ENCODE data around the gene CPN1. TPM values are rescaled to one million over a fixed set of nuclear protein-coding genes. Genes with fewer than 3 reads are reported as not detected.
"Not testable (repeated sequence)": the region's sequence is repeated elsewhere in the genome, so short reads cannot be mapped to it uniquely, and the experiment has no call there.

Gene CPN1
- total RNA-seq, 2 donors from 2014 or later: not detected

DNA sequence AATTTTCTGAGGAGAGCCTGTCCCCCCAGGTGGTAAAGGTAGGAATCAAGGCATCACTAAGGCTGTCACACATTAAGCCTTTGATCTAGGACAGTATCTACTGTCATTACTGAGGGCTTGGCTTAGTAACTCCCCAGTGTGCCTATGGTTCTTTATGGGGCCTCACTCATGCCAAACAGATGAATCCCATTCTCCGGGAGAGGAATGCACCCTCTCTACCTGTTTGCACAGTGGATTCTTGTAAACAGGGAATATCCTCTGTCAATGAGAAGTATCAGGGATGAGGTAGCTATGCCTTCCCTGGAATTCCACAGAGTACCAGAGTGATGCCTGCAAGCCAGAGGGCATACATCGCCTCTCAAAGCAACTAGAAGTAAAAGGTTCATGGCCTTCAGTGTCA is 3.9 kb upstream of the CPN1 start:
- intact Hi-C loops (cut with DNase I): no loop called here
- DNase-seq (no peak), ATAC-seq (no peak)

DNA sequence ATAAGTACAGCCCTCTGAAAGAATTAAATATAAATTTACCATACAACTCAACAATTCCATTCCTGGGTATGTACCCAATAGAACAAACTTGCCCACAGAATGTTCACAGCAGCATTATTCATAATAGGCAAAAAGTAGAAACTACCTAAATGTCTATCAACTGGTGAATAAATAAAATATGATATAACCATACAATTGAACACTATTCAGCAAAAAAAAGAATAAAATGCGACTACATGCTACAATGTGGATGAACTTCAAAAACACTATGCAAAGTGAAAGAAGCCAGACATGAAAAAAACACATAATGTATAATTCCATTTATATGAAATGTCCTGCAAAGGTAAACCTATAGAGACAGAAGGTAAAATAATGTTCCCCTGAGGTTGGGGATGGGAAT is 2.0 kb upstream of the CPN1 start:
- intact Hi-C loops (cut with DNase I): no loop called here
- no peak for DNase-seq
- no peak for ATAC-seq

DNA sequence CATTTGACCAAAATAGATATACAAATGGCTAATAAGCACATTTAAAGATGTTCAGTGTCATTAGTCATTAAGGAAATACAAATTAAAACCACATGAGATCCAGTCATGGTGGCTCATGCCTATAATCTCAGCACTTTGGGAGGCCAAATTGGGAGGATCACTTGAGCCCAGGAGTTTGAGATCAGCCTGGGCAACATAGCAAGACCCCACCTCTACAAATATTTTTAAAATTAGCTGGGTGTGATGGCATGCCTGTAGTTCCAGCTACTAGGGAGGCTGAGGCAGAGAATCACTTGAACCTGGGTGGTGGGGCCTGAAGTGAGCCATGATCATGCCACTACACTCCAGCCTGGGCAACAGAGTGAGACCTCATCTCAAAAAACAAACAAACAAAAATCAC is 607 bp upstream of the CPN1 start:
- intact Hi-C loops (cut with DNase I); ATAC-seq; DNase-seq: not testable (repeated sequence)

DNA sequence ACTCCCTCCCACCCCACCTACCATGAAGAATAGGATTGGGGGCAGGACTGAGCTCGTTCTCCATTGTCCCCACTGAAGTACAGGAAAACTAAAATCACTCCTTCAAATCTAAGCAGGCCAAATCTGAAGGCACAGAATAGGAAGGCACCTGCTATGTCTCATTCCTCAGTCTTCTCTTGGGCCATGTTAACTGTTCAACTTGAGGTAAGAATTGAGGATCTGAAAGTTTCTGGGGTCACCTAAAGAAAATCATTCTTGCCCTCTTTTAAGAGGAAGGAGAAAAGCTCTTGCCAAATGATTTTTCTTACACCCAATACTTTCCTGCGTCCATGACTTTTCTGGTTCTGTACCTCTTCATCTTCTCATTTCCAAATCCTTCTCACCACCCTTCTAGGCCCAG is 4.9 kb downstream of the CPN1 start:
- intact Hi-C loops (cut with DNase I): no loop called here
- ATAC-seq: no peak
- no peak for DNase-seq

DNA sequence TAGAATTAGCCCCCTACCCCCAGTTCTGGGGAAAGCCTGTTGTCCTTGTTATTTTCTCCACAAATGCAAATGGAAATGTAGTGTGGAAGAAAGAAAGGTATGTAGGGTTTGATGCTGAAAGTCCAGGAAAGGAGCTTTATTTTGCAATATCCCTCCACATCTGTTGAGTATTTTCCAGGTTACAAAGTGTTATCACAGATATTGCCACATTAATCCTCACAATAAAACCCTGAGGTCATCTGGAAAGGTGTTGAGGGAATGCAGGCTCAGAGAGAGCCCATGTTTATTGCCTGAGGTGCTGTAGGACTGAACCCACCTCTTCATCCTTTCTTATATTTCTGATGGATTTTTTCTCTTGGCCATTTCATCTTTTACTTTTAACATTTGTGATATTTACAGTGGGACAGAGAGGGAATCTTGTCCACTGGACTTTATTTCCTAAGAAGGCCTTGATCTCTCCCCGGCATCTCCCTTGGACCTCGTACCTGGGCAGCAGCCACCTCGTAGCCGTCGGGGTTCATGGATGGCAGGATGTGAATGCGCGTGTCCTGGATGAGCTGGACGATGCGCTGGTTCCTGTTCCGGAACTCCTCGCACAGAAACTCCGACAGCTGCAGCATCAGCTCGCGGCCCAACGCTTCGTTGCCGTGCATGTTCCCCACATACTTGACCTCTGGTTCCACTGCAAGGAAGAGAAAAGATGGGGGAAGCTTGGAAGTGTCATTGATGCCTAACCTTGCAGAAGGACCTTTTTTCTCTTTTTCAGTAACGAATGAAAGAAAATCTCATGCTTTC is 6.0 kb downstream of the CPN1 start:
- intact Hi-C loops (cut with DNase I): no loop called here
- no peak for ATAC-seq
- peak; percentile 18 for DNase-seq

DNA sequence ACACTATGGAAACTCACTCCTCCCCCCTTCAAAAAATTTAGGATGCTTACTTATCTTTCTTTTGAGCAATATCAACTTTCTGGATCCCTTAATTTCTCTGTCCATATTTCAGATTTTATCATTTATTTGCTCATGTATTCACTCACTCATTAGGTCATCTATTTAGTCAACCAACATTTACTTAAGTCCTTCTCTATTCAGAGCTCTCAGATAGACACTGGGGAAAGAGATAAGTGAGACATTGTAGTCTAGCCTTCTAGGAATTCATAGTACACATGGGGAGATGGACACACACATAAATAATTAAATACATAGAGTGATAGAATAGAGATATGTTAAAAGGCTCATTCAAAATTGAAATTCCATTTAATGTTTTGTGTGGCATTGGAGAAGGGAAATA is 9.2 kb downstream of the CPN1 start:
- DNase-seq (no peak), ATAC-seq (no peak)
- intact Hi-C loops (cut with DNase I): no loop called here

DNA sequence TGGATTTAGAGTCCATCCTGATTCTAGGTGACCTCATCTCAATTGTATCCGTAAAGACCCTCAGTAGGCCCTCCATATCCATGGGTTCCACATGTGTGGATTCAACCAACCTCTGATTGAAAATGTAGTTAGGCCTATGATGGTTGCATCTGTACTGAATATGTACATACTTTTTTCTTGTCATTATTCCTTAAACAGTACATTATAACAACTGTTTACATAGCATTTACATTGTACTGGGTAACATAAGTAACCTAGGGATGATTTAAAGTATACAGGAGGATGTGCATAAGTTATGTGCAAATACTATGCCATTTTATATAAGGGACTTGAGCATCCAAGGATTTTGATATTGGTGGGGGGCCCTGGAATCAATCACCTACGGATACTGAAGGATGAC is 10.1 kb downstream of the CPN1 start:
- intact Hi-C loops (cut with DNase I): no loop called here
- ATAC-seq: no peak
- DNase-seq: no peak

DNA sequence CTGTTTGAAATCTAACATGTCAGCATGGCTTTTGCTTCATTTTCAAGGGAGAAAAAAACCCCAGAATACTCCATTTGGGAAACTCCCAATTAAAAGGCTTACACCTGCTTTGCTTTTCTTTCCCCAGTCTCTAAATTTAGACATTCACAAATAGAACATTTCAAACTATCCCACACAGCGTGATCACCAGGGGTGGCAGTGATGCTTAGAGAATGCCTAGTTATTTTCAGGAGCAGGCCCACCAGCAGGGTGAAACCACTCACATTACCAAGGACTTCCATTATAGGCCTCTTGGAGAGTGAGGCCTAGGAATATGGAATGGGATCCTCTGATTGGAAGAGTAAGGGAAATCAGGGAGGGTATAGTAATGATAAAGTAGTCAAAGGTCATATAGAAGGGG is 14.2 kb downstream of the CPN1 start:
- DNase-seq: no peak
- intact Hi-C loops (cut with DNase I): no loop called here
- no peak for ATAC-seq

DNA sequence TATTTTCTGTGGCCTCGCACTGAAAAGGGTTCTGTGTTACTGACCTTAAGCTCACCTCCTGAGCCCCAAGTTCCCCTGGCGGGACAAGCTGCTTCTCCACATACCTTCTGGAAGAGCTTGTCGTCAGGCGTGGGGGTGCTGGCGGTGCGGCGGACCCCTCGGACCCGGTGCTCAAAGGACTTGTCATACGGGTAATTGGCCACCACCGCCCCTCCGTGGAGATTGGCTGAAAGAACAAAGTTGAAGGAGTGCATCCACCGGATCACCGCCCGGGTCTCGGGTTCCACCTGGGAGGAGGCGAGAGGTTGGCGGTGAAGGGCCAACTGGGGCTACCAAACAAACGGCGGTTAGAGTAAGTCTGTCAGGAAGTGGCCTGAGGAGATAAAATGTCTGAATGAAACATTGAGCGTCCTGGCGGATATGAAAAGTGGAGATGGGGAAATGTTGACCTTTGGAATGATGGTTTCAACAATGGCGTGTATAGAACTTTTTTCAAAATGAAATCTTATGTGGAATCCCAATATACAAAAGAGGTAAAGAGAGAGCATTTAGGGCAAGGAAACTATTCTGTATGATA is 16.5 kb downstream of the CPN1 start:
- intact Hi-C loops (cut with DNase I): no loop called here
- no peak for ATAC-seq
- no peak for DNase-seq

DNA sequence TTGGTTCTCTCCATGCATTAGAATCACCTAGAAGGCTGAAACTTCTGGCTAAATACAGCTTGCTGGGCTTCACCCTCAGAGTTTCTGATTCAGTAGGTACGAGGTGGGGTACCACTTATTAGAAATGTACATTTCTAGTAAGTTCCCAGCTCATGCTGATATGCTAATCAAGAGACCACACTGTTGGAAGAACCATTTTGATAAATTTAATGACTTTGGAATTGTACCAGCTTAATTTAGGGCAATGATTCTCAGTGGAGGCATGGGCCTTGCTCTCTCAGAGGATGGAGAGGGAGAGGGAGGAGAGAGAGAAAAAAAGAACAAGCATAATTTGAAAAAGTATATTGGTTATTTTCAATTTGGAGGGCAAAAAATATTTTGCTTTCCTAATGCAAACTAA is 20.3 kb downstream of the CPN1 start:
- intact Hi-C loops (cut with DNase I): no loop called here
- DNase-seq (no peak), ATAC-seq (no peak)

DNA sequence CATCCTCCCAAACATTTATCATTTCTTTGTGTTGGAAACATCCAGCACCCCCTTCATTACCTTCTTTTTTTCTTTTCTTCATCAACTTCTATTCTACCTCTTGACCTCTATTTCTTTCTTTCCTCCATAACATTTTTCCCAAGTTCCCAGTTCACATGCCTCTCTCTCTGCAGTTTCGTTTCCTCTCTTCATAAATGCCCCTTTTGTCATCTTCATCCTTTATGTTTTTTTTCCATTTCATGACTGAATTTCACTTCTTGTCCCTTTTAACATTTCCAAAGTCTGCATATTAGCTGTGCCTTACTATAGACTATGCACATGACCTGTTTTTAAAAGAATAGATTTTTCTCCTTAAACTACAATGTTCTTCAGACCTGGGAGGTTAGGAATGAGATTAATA is 23.7 kb downstream of the CPN1 start:
- no peak for ATAC-seq
- intact Hi-C loops (cut with DNase I): no loop called here
- no peak for DNase-seq

DNA sequence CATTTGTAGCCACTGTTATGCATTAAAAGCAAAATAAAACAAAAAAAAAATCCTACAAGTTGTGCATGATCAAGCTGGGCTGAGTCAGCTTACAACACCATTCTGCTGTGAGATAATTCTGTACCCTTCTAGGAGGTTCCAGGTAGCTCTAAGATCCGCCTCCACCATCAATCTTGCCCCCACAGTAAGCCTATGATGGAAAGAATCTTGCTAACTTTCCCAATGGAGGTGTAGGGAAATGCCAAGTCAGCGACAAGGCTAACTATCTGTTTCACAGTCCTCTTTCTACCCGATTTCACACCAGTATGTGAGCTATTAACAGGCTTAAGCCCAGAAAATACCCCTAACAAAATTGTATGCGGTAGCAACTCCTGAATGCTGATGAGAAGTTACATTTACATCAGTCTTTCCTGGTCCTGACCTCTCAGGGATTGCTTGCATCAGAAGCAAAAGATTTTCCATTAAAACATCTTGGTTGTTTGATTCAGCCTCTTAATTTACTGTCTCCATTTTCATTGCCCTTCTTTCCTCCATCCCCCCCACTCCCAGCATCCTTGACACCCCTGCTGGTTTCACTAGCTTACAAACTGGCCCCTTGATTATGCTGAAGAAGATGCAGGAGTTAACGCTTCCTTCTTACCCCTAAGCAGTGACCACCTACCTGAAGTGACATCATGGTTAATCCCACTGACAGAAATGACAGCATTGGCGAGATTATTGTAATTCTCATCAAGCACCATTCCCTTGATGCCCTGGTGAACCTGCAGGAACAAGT is 27.8 kb downstream of the CPN1 start:
- DNase-seq (no peak), ATAC-seq (no peak)
- intact Hi-C loops (cut with DNase I): no loop called here

DNA sequence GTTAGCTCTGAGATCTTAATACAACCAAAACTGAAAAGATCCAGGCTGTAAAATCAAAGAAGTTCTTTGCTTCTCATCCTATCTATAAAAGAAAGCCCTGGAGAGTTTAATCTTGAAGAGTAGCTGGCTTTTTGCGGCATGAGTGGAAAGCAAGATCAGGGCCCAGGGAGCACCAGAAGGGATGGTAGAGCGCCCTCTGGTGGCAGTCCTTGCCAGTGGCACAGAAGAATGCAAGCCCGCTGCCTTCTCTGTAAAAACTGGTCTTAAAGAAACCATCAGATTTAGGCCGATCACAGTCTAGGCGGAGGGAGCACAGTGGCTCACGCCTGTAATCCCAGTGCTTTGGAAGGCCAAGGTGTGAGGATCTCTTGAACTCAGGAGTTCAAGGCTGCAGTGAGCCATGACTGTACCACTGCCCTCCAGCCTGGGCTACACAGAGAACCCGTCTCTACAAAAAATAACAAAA is 35.6 kb downstream of the CPN1 start:
- intact Hi-C loops (cut with DNase I): loop anchor here (2.0 to 5.0 kb wide), 2 partner anchors 199 kb away; no protein-coding TSS in a partner anchor
- ATAC-seq: peak; percentile 77 to 89
- peak; percentile 91 for DNase-seq

DNA sequence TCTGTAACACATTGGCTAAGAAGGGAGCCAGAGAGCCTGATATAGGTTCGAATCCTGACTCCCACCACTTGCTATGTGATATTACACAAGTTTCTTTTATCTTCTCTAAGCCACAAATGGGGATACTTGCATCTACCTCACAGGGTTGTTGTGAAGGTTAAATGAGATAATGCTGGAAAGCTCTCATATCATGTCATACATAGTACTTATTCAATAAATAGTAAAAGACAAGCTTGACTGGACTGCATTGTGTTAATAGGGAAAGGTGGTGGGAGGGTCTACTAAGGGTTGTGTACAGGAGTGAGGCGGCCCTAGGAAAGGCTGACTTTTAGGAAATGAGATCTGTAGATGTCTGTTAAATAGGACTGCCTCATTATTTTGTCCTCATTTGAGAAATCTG is 36.1 kb downstream of the CPN1 start:
- DNase-seq: no peak
- intact Hi-C loops (cut with DNase I): loop anchor here in 1 of 2 donors (2.0 to 5.0 kb wide), 2 partner anchors 37 to 198 kb away; partner anchors contain the start of gene DNMBP
- ATAC-seq: no peak

DNA sequence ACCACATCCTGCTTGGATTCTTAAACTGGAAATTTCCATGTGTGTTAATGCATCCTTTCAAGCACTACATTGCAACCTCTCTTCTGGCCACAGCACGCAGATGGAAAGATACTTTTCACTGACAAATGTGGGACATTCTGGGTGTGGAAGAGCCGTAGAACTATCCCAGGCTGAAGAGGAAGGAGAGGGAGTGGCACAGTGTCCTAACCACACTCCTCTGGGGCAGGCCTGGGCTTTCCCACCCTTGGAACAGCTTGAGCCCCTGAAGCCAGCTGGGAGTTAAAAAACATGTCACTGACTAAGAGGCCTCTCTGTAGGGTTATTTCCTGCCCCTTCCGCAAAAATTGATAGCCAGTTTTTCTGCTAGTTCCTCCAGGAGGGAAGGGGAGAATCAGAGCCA is 37.9 kb downstream of the CPN1 start:
- DNase-seq: peak; percentile 59
- intact Hi-C loops (cut with DNase I): loop anchor here in 1 of 2 donors (2.0 kb wide), 1 partner anchor 35 kb away; the partner anchor contains the start of gene DNMBP
- ATAC-seq: peak; percentile 66 to 91

DNA sequence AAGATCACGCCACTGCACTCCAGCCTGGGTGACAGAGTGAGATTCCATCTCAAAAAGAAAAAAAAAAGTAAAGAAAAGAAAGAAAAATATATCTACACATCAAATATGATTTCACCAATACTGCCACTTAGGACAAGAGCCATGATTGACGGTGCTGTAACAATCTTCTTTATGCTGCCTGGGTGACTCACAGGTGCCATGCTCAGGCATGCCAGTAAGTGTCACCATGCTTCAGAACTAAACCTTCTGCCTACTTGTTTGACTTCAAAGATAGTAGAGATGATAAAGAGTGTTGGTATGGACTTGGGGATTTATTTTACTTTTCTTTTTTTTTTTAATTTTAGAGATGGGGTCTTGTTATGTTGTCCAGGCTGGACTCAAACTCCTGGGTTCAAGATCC is 38.3 kb downstream of the CPN1 start:
- DNase-seq (no peak), ATAC-seq (no peak)
- intact Hi-C loops (cut with DNase I): no loop called here

DNA sequence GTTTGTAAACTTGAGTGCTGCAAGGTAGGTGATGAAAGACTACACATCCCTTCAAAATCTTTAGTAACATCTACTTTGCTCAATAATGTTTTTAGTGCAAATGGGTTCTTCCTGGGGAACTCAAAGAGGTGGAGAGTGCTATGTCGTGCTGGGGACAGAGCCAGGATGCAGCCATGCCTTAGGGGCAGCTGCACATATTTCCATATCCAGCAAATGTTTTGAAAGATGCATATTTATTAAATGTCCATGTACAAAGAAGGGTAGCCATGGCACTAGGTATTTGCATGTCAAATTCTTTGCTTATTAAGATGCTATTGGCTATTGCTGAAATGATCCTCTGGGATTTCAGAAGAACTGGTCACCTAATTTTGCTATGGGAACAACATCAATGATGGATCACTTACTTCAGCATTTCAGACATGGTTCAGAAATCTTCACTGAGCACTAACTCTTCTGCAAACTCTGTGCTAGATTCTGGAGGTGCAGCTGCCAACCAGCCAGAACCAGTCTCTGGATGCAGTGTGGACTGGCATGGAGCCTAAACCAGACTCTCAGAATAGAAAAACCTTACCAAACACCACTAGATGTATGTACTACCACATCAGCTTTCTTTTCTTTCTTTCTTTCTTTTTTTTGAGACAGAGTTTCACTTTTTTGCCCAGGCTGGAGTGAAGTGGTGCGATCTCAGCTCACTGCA is 40.2 kb downstream of the CPN1 start:
- DNase-seq (no peak), ATAC-seq (no peak)
- intact Hi-C loops (cut with DNase I): no loop called here

DNA sequence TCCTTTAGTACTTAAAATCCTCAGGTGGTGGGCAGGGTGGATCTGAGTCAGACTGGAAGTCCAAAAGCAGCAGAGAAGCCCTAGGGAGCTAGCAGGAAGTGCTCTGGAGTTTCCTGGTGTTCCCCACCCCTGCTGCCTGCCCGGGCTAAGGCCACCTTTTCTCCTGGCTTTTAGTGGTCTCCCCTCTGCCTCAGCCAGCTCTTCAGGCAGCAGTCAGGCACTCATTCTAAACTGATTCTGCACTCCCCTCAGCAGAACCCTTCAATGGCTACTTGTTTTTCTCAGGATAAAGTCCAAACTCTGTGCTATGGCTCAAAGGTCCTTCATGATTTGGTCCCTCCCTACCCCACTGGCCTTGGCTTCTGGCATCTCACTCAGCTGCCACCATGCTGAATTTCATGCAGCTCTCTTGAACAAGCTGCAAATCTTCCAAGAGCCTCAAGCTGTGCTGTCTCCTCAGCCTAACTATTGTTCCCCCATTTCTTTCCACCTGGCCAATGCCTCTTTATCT is 43.1 kb downstream of the CPN1 start:
- intact Hi-C loops (cut with DNase I): no loop called here
- peak in 1 of 2 donors; percentile 58 for ATAC-seq
- peak; percentile 21 for DNase-seq

DNA sequence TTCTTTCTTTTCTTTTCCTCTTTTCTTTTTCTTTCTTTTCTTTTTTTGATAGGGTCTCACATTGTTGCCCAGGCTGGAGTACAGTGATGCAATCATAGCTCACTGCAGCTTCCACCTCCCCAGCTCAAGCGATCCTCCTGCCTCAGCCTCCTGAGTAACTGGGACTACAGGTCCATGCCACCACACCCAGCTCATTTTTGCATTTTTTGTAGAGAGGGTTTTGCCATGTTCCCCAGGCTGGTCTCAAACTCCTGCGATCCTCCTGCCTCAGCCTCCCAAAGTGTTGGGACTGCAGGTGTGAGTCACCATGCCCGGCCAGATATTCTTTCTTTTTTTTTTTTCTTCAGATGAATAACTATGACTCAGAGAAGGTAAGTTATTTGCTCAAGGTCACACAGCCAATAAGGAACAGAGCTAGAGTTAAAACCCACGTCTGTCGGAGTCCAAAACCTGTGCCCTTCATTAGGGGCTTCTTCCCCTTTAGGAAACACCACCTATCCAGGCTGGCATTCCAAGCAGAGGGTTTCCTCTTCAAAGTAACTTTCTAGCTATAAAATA is 43.8 kb downstream of the CPN1 start:
- DNase-seq (no peak), ATAC-seq (no peak)
- intact Hi-C loops (cut with DNase I): no loop called here

Measured in left cardiac atrium (tissue), 4 donors.